Left ventricle myocardium inferior (tissue), 1 donor: ENCODE measurements around the gene KRT81. TPM values are rescaled to one million over a fixed set of nuclear protein-coding genes. Genes with fewer than 3 reads are reported as not detected.

Experiments
- DNase-seq: peaks from one replicate; pipeline ENCODE4 v3.0.0-alpha.2; 2020
- H3K27ac ChIP-seq: fragments of 200-600 bp; replicated peaks from 2 replicates; pipeline ENCODE4 v1.8.0; 2021
- H3K27me3 ChIP-seq: fragments of 200-600 bp; 2 replicates; pipeline ENCODE4 v1.8.0; 2021; ENCODE audit warnings: low read depth
- H3K36me3 ChIP-seq: fragments of 200-600 bp; 2 replicates; pipeline ENCODE4 v1.8.0; 2021
- H3K4me1 ChIP-seq: fragments of 200-600 bp; 2 replicates; pipeline ENCODE4 v1.8.0; 2021
- H3K4me3 ChIP-seq: fragments of 200-600 bp; 2 replicates; pipeline ENCODE4 v1.8.0; 2021; ENCODE audit warnings: mild to moderate bottlenecking, moderate library complexity
- H3K9me3 ChIP-seq: fragments of 200-600 bp; replicated peaks from 2 replicates; pipeline ENCODE4 v1.8.0; 2021
- intact Hi-C: fragments of 100-400 bp; cut with micrococcal nuclease; formaldehyde crosslinking; loops from one replicate; pipeline ENCODE4 v1.11.0; 2022
- long read RNA-seq: library from polyadenylated mRNA; unstranded; transcript quantifications from one replicate; pipeline ENCODE4 v2.0.0, GENCODE V29; 2021
- total RNA-seq: library from RNA; stranded (reverse); fragmentation: NEBNext Ultra II Directional; extraction: Animal tissue kit (Norgen Biotek cat#: 25700); gene quantifications from one replicate; pipeline ENCODE4 v1.2.1, GENCODE V29; 2021
- TF ChIP-seq, protein P1 (sequence below): fragments of 200-600 bp; IDR thresholded peaks from 2 replicates; pipeline ENCODE4 v1.8.0; 2021; ENCODE audit warnings: antibody characterized with exemption, mild to moderate bottlenecking, borderline replicate concordance
- donor health status: DM: no; HTN: yes; CAD: no; lungs with severe emphysema.

The KRT81 gene
- total RNA-seq, result not detected
- long read RNA-seq, result 0 reads

DNA sequence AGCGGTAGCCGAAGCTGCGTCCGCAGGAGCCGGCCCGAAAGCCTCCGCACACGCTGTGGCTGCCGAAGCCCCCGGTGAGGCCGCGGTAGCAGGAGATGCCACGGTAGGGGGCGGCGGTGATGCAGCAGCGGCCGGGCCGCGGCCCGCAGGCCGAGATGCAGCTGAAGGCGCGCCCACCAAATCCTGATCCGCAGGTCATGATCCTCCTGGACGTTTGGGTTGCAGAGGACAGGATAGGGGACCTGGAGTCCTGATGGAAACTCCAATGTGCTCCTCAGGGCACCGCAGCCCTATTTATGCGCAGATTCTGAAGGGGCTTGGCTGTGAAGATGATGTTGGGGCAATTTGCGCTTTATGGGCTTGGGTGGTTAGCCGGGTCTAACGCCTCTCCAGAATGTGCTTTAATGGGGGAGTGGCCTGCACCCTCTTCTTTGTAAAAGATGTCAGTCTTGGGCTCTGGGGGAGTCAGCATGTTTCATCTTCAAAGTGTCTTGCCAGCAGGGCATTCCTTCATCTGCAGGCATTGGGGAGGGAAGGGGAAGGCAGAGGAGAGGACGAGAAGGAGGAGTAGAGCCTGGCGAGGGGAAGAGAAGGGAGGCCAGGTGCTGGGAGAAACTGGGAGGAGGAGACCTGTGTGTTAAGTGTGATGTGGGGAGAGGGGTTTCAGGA, at the start of gene KRT81:
KRT81 (minus strand) TSS at position 268 of the 669 bp plus-strand sequence; CDS start at position 199, 69 bp downstream.
- H3K4me1 ChIP-seq, result no peaks in the 10 kb centered on the region
- H3K9me3 ChIP-seq, result no peaks in the 10 kb centered on the region
- H3K27me3 ChIP-seq, result peaks cover 54% of the 10 kb centered on the region
- no peak within 1 kb of the TSS for H3K27ac ChIP-seq
- H3K4me3 ChIP-seq, result no peak within 1 kb of the TSS
- intact Hi-C loops, result no loop called here
- DNase-seq, result no peak
- TF ChIP-seq, protein P1, sequence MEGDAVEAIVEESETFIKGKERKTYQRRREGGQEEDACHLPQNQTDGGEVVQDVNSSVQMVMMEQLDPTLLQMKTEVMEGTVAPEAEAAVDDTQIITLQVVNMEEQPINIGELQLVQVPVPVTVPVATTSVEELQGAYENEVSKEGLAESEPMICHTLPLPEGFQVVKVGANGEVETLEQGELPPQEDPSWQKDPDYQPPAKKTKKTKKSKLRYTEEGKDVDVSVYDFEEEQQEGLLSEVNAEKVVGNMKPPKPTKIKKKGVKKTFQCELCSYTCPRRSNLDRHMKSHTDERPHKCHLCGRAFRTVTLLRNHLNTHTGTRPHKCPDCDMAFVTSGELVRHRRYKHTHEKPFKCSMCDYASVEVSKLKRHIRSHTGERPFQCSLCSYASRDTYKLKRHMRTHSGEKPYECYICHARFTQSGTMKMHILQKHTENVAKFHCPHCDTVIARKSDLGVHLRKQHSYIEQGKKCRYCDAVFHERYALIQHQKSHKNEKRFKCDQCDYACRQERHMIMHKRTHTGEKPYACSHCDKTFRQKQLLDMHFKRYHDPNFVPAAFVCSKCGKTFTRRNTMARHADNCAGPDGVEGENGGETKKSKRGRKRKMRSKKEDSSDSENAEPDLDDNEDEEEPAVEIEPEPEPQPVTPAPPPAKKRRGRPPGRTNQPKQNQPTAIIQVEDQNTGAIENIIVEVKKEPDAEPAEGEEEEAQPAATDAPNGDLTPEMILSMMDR, result no peak
- no peaks in the 10 kb centered on the region for H3K36me3 ChIP-seq

DNA sequence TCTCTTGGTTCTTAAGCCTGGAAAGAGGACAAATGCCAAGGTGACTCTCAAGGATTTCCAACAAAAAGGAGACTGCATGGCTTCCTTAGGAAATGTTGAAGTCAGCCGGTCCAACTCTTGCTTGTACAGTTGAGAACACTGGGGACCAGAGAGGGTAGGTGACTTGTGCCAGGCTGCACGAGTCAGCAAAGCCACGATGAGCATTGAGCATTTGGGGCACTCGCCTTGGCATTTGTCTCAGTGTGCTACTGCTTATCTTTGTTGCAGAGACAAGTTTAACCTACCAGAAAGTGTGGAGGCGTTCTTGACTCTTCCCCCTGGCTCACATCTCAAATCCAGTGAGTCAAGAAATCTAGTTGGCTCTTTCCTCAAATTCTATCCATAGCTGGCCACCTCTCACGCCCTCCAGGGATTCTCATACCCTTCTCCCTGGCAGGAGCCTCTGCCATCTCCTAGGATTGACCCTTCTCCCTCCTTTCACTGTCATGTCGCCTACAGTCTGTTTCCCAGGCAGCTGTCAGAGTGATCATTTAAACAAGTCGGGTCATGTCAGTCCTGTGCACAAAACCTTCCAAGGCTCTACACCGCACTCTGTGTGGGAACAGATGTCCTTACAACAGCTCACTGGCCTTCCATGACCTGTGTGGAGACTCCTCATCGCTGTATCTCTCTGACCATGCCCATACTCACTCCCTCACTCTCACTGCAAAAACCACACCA, 47.1 kb upstream of the KRT81 start:
- H3K4me1 ChIP-seq, result no peaks in the 10 kb centered on the region
- H3K27me3 ChIP-seq, result peaks cover 49% of the 10 kb centered on the region
- H3K27ac ChIP-seq, result no peak overlapping the region
- H3K36me3 ChIP-seq, result no peaks in the 10 kb centered on the region
- no peak overlapping the region for H3K4me3 ChIP-seq
- intact Hi-C loops, result no loop called here
- peaks cover 34% of the 10 kb centered on the region for H3K9me3 ChIP-seq
- TF ChIP-seq, protein P1, result no peak
- no peak for DNase-seq

DNA sequence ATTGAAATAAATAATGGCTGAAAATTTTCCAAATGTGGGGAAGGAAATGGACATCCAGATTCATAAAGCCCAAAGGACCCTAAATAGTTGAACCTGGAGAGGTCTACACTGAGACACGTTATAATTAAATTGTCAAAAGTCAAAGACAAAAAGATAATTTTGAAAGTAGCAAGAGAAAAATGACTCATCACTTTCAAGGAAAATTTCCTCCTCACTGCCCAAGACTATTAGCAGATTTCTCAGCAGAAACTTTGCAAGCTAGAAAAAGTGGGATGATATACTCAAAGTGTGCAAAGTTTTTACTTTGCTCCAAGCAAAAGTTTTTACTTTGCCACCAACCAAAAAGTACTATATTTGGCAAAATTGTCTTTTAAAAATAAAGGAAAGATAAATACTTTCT, 45.7 kb upstream of the KRT81 start:
- intact Hi-C loops, result no loop called here

DNA sequence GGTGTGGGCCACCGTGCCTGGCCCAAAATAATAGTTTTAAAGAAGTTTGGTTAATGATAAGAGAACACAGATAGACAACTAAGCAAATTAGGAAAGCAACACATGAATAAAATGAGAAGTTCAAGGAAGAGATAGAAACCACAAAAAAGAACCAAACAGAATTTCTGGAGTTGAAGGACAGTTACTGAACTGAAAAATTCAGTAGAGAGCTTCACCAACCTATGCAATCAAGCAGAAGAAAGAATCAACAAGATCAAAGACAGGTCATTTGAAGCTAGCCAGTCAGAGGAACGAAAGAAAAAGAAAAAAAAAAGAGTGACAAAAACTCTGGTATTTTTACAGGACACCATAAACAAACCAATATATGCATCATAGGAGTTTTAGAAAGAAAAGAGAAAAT, 45.3 kb upstream of the KRT81 start:
- H3K9me3 ChIP-seq, result peaks cover 29% of the 10 kb centered on the region
- H3K36me3 ChIP-seq, result no peaks in the 10 kb centered on the region
- no peak for DNase-seq
- H3K27me3 ChIP-seq, result peaks cover 51% of the 10 kb centered on the region
- H3K27ac ChIP-seq, result no peak overlapping the region
- intact Hi-C loops, result no loop called here
- no peaks in the 10 kb centered on the region for H3K4me1 ChIP-seq
- H3K4me3 ChIP-seq, result no peak overlapping the region
- TF ChIP-seq, protein P1, result no peak

More for the DNA sequence above, 45.7 kb upstream of the KRT81 start:
- Histone ChIP-seq H3K27ac (no peak overlapping the region), H3K27me3 (peaks cover 52% of the 10 kb centered on the region), H3K4me1 (no peaks in the 10 kb centered on the region), H3K36me3 (no peaks in the 10 kb centered on the region), H3K4me3 (no peak overlapping the region), H3K9me3 (peaks cover 29% of the 10 kb centered on the region)
- TF ChIP-seq, protein P1, result no peak
- no peak for DNase-seq

DNA sequence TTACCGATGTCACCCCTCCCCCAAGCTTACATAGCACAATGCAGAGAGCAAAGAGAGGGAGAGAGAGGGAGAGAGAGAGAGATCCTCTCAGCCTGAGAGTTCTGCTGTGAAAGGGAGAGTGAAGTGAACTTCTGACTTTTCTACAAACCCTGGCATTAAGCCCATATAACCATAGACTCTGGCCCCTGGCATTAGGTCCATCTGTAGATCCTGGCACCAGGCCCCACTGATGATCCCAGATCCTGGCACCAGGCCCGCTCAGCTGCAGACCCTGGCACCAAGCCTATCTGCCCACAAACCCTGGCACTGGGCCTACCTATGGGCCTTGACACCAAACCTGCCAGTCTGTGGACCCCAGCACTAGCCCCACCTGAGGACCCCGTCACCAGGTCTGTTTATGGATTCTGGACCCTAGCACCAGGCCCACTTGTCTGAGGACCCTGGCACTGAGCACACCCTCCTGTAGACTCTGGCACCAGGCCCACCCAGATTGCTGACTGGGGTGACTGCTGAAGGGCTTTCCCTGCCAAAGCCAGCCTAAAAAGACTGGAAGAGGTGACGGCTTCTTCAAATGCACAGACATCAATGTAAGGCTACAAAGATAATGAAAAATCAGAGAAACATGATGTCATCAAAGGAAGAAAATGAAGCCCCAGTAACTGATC, 44.4 kb upstream of the KRT81 start:
- Histone ChIP-seq H3K9me3 (peaks cover 29% of the 10 kb centered on the region), H3K36me3 (no peaks in the 10 kb centered on the region), H3K27ac (no peak overlapping the region), H3K4me1 (no peaks in the 10 kb centered on the region), H3K27me3 (peaks cover 42% of the 10 kb centered on the region), H3K4me3 (no peak overlapping the region)
- TF ChIP-seq, protein P1, result no peak
- intact Hi-C loops, result no loop called here
- no peak for DNase-seq
